HUDEP-2 (cell line): ENCODE results near the gene TIMM21.

Experiments
- DNase-seq, 76 experiments: peaks; one replicate each; lab custom pipeline; 2025; ENCODE audit not compliant: unreplicated experiment in 76 of 76; lab: John Stamatoyannopoulos, UW

Gene TIMM21

GRCh38 chr18:74185860-74186259 lies 37.5 kb downstream of the TIMM21 start:
- no peak for DNase-seq

- peak in 1 of 76 experiments; percentile 16 for DNase-seq
Measured at GRCh38 chr18:74186661-74187060, 38.3 kb downstream of the TIMM21 start.

- DNase-seq, result no peak
Measured at GRCh38 chr18:74190086-74190485, 41.8 kb downstream of the TIMM21 start.

GRCh38 chr18:74191577-74191976 lies 43.3 kb downstream of the TIMM21 start:
- DNase-seq, result no peak

GRCh38 chr18:74194691-74195090 lies 46.4 kb downstream of the TIMM21 start:
- DNase-seq, result no peak

GRCh38 chr18:74196220-74197119 lies 48.1 kb downstream of the TIMM21 start:
- peak in 56 of 76 experiments; percentile 6 to 82 (median 51) for DNase-seq

- no peak for DNase-seq
Measured at GRCh38 chr18:74197705-74198341, 49.5 kb downstream of the TIMM21 start.

GRCh38 chr18:74198453-74198852 lies 50.1 kb downstream of the TIMM21 start:
- DNase-seq, result no peak

- DNase-seq, result no peak
Measured at GRCh38 chr18:74200780-74201179, 52.5 kb downstream of the TIMM21 start.

- DNase-seq, result no peak
Measured at GRCh38 chr18:74203811-74204210, 55.5 kb downstream of the TIMM21 start.

GRCh38 chr18:74204526-74205152 lies 56.3 kb downstream of the TIMM21 start:
- DNase-seq, result peak in 4 of 76 experiments; percentile 12 to 21 (median 16)
